ENCODE data around the gene KCNG4. TPM values are rescaled to one million over a fixed set of nuclear protein-coding genes. Genes with fewer than 3 reads are reported as not detected.
"Not testable (repeated sequence)": the region's sequence is repeated elsewhere in the genome, so short reads cannot be mapped to it uniquely, and the experiment has no call there.

Gene KCNG4
- polyA plus RNA-seq, 3 donors, result not detected

GRCh38 chr16:84204551-84204950 lies 35.3 kb downstream of the KCNG4 start:
- 92% methylated on average over 14 of the region's 26 CpGs for WGBS (ENCODE audit: insufficient coverage)
- H3K4me3 ChIP-seq (replicated peaks in 1 of 3; ENCODE audit: low read depth in 2 of 3, low read length in 3 of 3); H2AFZ ChIP-seq (ENCODE audit: insufficient read depth, low read depth, low read length, poor library complexity, severe bottlenecking); H3K36me3 ChIP-seq (replicated peaks in 1 of 2; ENCODE audit: control insufficient read depth in 1 of 2, insufficient read depth in 2 of 2, low read length in 2 of 2); intact Hi-C loops (cut with micrococcal nuclease); H4K20me1 ChIP-seq (ENCODE audit: insufficient read depth, low read length); H3K4me1 ChIP-seq (ENCODE audit: control insufficient read depth in 1 of 2, insufficient read depth in 2 of 2, low read length in 2 of 2); H3K36me3 Mint-ChIP-seq; H3K27me3 Mint-ChIP-seq (ENCODE audit: low read depth in 3 of 3); DNase-seq; H3K4me2 ChIP-seq (replicated peaks; ENCODE audit: extremely low read depth, low read length, poor library complexity, severe bottlenecking); H3K9ac ChIP-seq (ENCODE audit: insufficient read depth, low read length, poor library complexity, severe bottlenecking); H3K9me3 ChIP-seq (replicated peaks in 1 of 2; ENCODE audit: control insufficient read depth in 1 of 2, insufficient read depth in 1 of 2, low read length in 2 of 2); H3K9me3 Mint-ChIP-seq; H3K27me3 ChIP-seq (ENCODE audit: control insufficient read depth in 2 of 2, insufficient read depth in 2 of 2, low read length in 2 of 2); H3K4me3 Mint-ChIP-seq; H3K27ac Mint-ChIP-seq; H3K79me2 ChIP-seq (ENCODE audit: insufficient read depth, low read length); H3K4me1 Mint-ChIP-seq; H3K27ac ChIP-seq (ENCODE audit: low read depth in 1 of 2, low read length in 2 of 2): not testable (repeated sequence)

DNA sequence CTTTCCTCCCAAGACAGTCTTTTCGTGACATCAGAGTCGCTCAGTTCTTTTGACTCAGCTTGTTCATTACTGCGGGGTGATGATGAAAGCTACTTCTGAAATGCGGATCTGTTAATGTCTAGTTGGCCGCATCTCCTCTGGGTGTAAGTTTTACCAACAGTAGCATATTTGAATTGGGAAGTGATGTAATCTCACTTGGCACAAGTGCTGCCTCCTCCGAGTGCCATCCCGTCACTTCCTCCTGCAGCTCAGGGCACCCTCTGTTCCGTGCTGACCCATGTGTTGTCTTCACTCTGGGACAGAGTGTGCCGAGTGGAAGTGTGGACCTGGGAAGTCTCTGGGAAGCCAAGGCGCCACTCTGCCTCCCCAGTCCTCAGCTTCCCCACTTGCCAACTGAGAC lies 40.0 kb downstream of the KCNG4 start:
- Mint-ChIP-seq H3K36me3 (no peaks in the 10 kb centered on the region), H3K4me1 (peaks cover 20% of the 10 kb centered on the region), H3K4me3 (peak overlapping the region; percentile 67 to 73), H3K27me3 (ENCODE audit: low read depth in 3 of 3) (peaks cover 2 to 8% (median 5%) of the 10 kb centered on the region in 3 donors), H3K27ac (peak overlapping the region in 6 of 7 donors; percentile 80 to 93 (median 88)), H3K9me3 (peaks cover 0 to 2% (median 0%) of the 10 kb centered on the region in 7 donors)
- peak overlapping the region; percentile 59 for H3K4me2 ChIP-seq (replicated peaks; ENCODE audit: extremely low read depth, low read length, poor library complexity, severe bottlenecking)
- 0% methylated on average over 1 of the region's 10 CpGs for WGBS (ENCODE audit: insufficient coverage)
- TF ChIP-seq, protein P1, sequence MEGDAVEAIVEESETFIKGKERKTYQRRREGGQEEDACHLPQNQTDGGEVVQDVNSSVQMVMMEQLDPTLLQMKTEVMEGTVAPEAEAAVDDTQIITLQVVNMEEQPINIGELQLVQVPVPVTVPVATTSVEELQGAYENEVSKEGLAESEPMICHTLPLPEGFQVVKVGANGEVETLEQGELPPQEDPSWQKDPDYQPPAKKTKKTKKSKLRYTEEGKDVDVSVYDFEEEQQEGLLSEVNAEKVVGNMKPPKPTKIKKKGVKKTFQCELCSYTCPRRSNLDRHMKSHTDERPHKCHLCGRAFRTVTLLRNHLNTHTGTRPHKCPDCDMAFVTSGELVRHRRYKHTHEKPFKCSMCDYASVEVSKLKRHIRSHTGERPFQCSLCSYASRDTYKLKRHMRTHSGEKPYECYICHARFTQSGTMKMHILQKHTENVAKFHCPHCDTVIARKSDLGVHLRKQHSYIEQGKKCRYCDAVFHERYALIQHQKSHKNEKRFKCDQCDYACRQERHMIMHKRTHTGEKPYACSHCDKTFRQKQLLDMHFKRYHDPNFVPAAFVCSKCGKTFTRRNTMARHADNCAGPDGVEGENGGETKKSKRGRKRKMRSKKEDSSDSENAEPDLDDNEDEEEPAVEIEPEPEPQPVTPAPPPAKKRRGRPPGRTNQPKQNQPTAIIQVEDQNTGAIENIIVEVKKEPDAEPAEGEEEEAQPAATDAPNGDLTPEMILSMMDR (IDR thresholded peaks at IDR 0.05), result no peak
- peak overlapping the region; percentile 70 for H2AFZ ChIP-seq (ENCODE audit: insufficient read depth, low read depth, low read length, poor library complexity, severe bottlenecking)
- H3K27me3 ChIP-seq (ENCODE audit: control insufficient read depth in 2 of 2, insufficient read depth in 2 of 2, low read length in 2 of 2), result no peaks in the 10 kb centered on the region
- intact Hi-C loops (cut with micrococcal nuclease), result loop anchor here in 1 of 2 donors (10.0 kb wide), 1 partner anchor 55 kb away; the partner anchor contains the start of genes DNAAF1 and HSDL1
- H4K20me1 ChIP-seq (ENCODE audit: insufficient read depth, low read length), result no peaks in the 10 kb centered on the region
- no peaks in the 10 kb centered on the region for H3K79me2 ChIP-seq (ENCODE audit: insufficient read depth, low read length)
- no peaks in the 10 kb centered on the region for H3K36me3 ChIP-seq (replicated peaks in 1 of 2; ENCODE audit: control insufficient read depth in 1 of 2, insufficient read depth in 2 of 2, low read length in 2 of 2)
- H3K27ac ChIP-seq (ENCODE audit: low read depth in 1 of 2, low read length in 2 of 2), result peak overlapping the region; percentile 26 to 77
- H3K9ac ChIP-seq (ENCODE audit: insufficient read depth, low read length, poor library complexity, severe bottlenecking), result peak overlapping the region; percentile 28
- H3K4me1 ChIP-seq (ENCODE audit: control insufficient read depth in 1 of 2, insufficient read depth in 2 of 2, low read length in 2 of 2), result peaks cover 15 to 20% of the 10 kb centered on the region in 2 donors
- peak overlapping the region in 1 of 3 experiments; percentile 39 for H3K4me3 ChIP-seq (replicated peaks in 1 of 3; ENCODE audit: low read depth in 2 of 3, low read length in 3 of 3)
- peak; percentile 93 to 96 (median 95) for DNase-seq
- no peaks in the 10 kb centered on the region for H3K9me3 ChIP-seq (replicated peaks in 1 of 2; ENCODE audit: control insufficient read depth in 1 of 2, insufficient read depth in 1 of 2, low read length in 2 of 2)
